HG03139 (cell line): ENCODE data around the gene SH2D1A.
"Not testable (repeated sequence)": the region's sequence is repeated elsewhere in the genome, so short reads cannot be mapped to it uniquely, and the experiment has no call there.

Source experiments
- ATAC-seq: cut with Tn5 transposase; IDR thresholded peaks from one replicate; pipeline ENCODE4 v1.9.1; 2021; ENCODE audit not compliant: unreplicated experiment

SH2D1A gene

GRCh38 chrX:124346117-124346876 is at the start of gene SH2D1A:
SH2D1A (plus strand) TSS chrX:124346563; CDS start chrX:124346643, 80 bp downstream.
- no peak for ATAC-seq

- not testable (repeated sequence) for ATAC-seq
These were observed 47.0 kb upstream of the SH2D1A start for GRCh38 chrX:124299323-124299722.

- ATAC-seq = no peak
These were observed 46.0 kb upstream of the SH2D1A start for GRCh38 chrX:124300405-124300804.

GRCh38 chrX:124307253-124307907 is 39.0 kb upstream of the SH2D1A start:
- no peak for ATAC-seq

- ATAC-seq = no peak
These were observed 20.6 kb upstream of the SH2D1A start for GRCh38 chrX:124325732-124326131.

GRCh38 chrX:124328765-124329164 is 17.6 kb upstream of the SH2D1A start:
- no peak for ATAC-seq

- no peak for ATAC-seq
These were observed 13.6 kb upstream of the SH2D1A start, which contains the start of gene TEX13D for GRCh38 chrX:124332481-124333424. TEX13D (plus strand) TSS chrX:124332660; CDS start chrX:124332918, 258 bp downstream.

GRCh38 chrX:124333862-124334261 is 12.5 kb upstream of the SH2D1A start:
- ATAC-seq = no peak

- not testable (repeated sequence) for ATAC-seq
These were observed 11.8 kb upstream of the SH2D1A start for GRCh38 chrX:124334555-124334954.

GRCh38 chrX:124335598-124335997 is 10.8 kb upstream of the SH2D1A start:
- ATAC-seq = no peak

GRCh38 chrX:124337916-124338315 is 8.4 kb upstream of the SH2D1A start:
- ATAC-seq = no peak

GRCh38 chrX:124338733-124339514 is 7.4 kb upstream of the SH2D1A start:
- ATAC-seq = no peak

- no peak for ATAC-seq
These were observed 4.8 kb upstream of the SH2D1A start for GRCh38 chrX:124341396-124342132.

GRCh38 chrX:124342174-124342867 is 4.0 kb upstream of the SH2D1A start:
- no peak for ATAC-seq

- ATAC-seq = no peak
These were observed 3.3 kb upstream of the SH2D1A start for GRCh38 chrX:124343016-124343415.

GRCh38 chrX:124344246-124344645 is 2.1 kb upstream of the SH2D1A start:
- ATAC-seq = no peak

GRCh38 chrX:124346877-124347241 is 496 bp downstream of the SH2D1A start:
- no peak for ATAC-seq

GRCh38 chrX:124347242-124347641 is 879 bp downstream of the SH2D1A start:
- ATAC-seq = no peak

GRCh38 chrX:124348182-124348581 is 1.8 kb downstream of the SH2D1A start:
- ATAC-seq = no peak
